Testis (tissue), 5 donors: ENCODE measurements around the gene TRIM22. TPM values are rescaled to one million over a fixed set of nuclear protein-coding genes. Genes with fewer than 3 reads are reported as not detected.

Source experiments
- DNase-seq: peaks from one replicate; pipeline ENCODE4 v3.0.0-alpha.2; 2019
- H3K27ac ChIP-seq, 2 donors: fragments of 200-600 bp; sonication (generic); one replicate each; pipeline ENCODE4 v1.5.1; 2019
- H3K27me3 ChIP-seq: fragments of 200-600 bp; sonication (generic); one replicate; pipeline ENCODE4 v1.5.1; 2019
- H3K36me3 ChIP-seq: fragments of 200-600 bp; sonication (generic); one replicate; pipeline ENCODE4 v1.5.1; 2017; ENCODE audit warnings: low read depth; ENCODE audit errors: missing control alignments
- H3K4me1 ChIP-seq: fragments of 200-600 bp; sonication (generic); one replicate; pipeline ENCODE4 v1.5.1; 2019
- H3K4me3 ChIP-seq, 2 donors: fragments of 200-600 bp; sonication (generic); one replicate each; pipeline ENCODE4 v1.5.1; 2017 to 2019
- H3K9me3 ChIP-seq: fragments of 200-600 bp; sonication (generic); one replicate; pipeline ENCODE4 v1.5.1; 2017
- POLR2A ChIP-seq: fragments of 450-650 bp; IDR thresholded peaks from one replicate; pipeline ENCODE4 v1.6.1; 2017; ENCODE audit warnings: antibody characterized with exemption, mild to moderate bottlenecking, moderate library complexity
- WGBS, 2 donors: methylation state at CpG; one replicate each; pipeline ENCODE4 v1.1.5; 2018; 5-methylcytosine and 5-hydroxymethylcytosine counted together
- intact Hi-C: fragments of 100-400 bp; cut with DNase I; formaldehyde crosslinking; loops from one replicate; pipeline ENCODE4 v1.15.1; 2023; ENCODE audit warnings: low total_unique reads
- long read RNA-seq, 2 donors: transcript quantifications; one replicate each; lab custom pipeline, GENCODE V29; 2026
- polyA plus RNA-seq: library from polyadenylated mRNA; stranded (reverse); fragments of 350-450 nt; fragmentation: Illumina TruSeq; extraction: RNeasy Lipid Tissue Mini Kit (QIAGEN cat#74804); gene quantifications from one replicate; pipeline ENCODE4 v1.2.3, GENCODE V29; 2014; ENCODE audit warnings: low read depth, low replicate concordance; ENCODE audit not compliant: insufficient read depth
- total RNA-seq, 2 donors: library from RNA; depleted of rRNA; stranded (reverse); fragments of >200 nt; gene quantifications; one replicate each; pipeline ENCODE4 v1.2.3, GENCODE V29; 2016
- TF ChIP-seq, protein P1 (sequence below), 3 experiments: fragments of 450-650 bp in 2 of 3; fragments of 200-600 bp in 1 of 3; sonication (generic) in 1 of 3; IDR thresholded peaks; one replicate each; pipeline ENCODE4 v1.5.1; 2016 to 2019; ENCODE audit warnings: antibody characterized with exemption in 3 of 3, mild to moderate bottlenecking in 2 of 3, moderate library complexity in 1 of 3

TRIM22 gene, protein sequence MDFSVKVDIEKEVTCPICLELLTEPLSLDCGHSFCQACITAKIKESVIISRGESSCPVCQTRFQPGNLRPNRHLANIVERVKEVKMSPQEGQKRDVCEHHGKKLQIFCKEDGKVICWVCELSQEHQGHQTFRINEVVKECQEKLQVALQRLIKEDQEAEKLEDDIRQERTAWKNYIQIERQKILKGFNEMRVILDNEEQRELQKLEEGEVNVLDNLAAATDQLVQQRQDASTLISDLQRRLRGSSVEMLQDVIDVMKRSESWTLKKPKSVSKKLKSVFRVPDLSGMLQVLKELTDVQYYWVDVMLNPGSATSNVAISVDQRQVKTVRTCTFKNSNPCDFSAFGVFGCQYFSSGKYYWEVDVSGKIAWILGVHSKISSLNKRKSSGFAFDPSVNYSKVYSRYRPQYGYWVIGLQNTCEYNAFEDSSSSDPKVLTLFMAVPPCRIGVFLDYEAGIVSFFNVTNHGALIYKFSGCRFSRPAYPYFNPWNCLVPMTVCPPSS
- total RNA-seq (10 to 100 TPM; 25.0 to 30.3 TPM), polyA plus RNA-seq (25.0 TPM)
- long read RNA-seq, donor 1, partial matches to known transcripts, result 0 of 2 reads
- long read RNA-seq, donor 1, other reads (novel, unspliced or antisense), result 0 of 2 reads
- long read RNA-seq, donor 2, result 0 reads

DNA sequence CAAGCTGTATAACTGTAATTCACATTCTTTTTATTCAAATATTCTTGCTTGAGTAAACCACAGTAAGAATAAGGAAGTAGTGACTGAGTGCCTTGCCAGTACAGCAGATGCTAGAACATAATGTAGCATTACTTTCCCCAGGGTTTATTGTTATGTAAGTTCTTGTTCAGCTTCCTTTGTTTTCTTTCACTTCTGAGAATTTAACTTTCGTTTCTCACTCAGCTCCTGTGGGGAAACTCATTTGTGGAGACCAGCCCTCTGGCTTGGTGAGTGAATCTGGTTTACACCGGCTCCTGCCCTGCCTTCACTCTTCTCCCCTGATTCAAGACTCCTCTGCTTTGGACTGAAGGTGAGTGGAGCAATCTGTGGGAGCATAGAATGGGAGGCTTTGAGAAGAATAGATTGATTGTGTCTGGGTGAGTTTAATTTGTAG, at the start of gene TRIM22:
Gene TRIM22 (plus strand): TSS at position 240 of the 433 bp plus-strand sequence. CDS start 6,443 bp downstream, outside the sequence.
- no peak for TF ChIP-seq POLR2A
- TF ChIP-seq, protein P1, sequence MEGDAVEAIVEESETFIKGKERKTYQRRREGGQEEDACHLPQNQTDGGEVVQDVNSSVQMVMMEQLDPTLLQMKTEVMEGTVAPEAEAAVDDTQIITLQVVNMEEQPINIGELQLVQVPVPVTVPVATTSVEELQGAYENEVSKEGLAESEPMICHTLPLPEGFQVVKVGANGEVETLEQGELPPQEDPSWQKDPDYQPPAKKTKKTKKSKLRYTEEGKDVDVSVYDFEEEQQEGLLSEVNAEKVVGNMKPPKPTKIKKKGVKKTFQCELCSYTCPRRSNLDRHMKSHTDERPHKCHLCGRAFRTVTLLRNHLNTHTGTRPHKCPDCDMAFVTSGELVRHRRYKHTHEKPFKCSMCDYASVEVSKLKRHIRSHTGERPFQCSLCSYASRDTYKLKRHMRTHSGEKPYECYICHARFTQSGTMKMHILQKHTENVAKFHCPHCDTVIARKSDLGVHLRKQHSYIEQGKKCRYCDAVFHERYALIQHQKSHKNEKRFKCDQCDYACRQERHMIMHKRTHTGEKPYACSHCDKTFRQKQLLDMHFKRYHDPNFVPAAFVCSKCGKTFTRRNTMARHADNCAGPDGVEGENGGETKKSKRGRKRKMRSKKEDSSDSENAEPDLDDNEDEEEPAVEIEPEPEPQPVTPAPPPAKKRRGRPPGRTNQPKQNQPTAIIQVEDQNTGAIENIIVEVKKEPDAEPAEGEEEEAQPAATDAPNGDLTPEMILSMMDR (IDR thresholded peaks at IDR 0.05), result no peak
- peak within 1 kb of the TSS; percentile 38 to 51 for H3K4me3 ChIP-seq
- H3K27me3 ChIP-seq, result no peaks in the 10 kb centered on the region
- no peaks in the 10 kb centered on the region for H3K9me3 ChIP-seq
- intact Hi-C loops, result no loop called here
- DNase-seq, result peak; percentile 59
- 27 to 28% methylated on average over 2 of the region's 2 CpGs for WGBS, 2 donors
- no peaks in the 10 kb centered on the region for H3K4me1 ChIP-seq
- no peaks in the 10 kb centered on the region for H3K36me3 ChIP-seq
- peak within 1 kb of the TSS; percentile 85 to 97 for H3K27ac ChIP-seq

DNA sequence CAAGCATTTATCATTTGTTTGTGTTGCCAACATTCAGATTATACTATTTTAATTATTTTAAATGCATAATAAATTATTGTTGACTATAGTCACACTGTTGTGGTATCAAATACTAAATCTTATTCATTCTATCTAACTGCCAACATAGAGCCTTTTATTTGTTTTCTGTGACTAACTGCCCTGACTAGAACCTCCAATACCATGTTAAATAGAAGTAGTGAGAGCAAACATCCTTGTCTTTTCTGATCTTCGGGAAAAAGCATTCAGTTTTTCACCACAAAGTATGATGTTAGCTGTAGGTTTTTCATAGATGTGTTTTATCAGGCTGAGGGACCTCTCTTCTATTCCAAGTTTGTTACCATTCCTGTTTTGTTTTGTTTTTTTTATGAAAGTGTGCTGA, 49.6 kb upstream of the TRIM22 start:
- Histone ChIP-seq H3K36me3 (no peaks in the 10 kb centered on the region), H3K27me3 (no peaks in the 10 kb centered on the region), H3K9me3 (no peaks in the 10 kb centered on the region), H3K27ac (no peak overlapping the region), H3K4me1 (no peaks in the 10 kb centered on the region), H3K4me3 (no peak overlapping the region)
- 97 to 100% methylated on average over 1 of the region's 1 CpG for WGBS, 2 donors
- TF ChIP-seq, protein P1 (IDR thresholded peaks at IDR 0.05), result no peak
- no peak for TF ChIP-seq POLR2A
- no peak for DNase-seq
- intact Hi-C loops, result no loop called here

DNA sequence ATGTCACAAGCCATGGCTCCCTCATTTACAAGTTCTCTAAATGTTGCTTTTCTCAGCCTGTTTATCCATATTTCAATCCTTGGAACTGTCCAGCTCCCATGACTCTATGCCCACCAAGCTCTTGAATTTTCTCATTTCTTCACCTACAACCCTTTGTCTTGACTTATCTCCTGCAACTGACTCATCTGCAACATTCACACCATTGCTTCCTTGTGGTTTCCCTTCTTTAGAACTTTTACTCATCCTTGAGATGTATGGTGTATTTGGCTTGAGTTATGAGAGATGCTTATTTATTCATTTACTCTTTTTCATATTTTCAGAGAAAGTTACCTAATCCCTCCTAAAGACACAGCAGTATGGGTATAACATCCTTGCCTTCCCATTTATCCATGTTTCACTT, 46.0 kb upstream of the TRIM22 start:
- Histone ChIP-seq H3K27ac (no peak overlapping the region), H3K4me3 (no peak overlapping the region), H3K4me1 (no peaks in the 10 kb centered on the region), H3K36me3 (no peaks in the 10 kb centered on the region), H3K9me3 (no peaks in the 10 kb centered on the region), H3K27me3 (no peaks in the 10 kb centered on the region)
- TF ChIP-seq POLR2A, result no peak
- TF ChIP-seq, protein P1 (IDR thresholded peaks at IDR 0.05), result no peak
- intact Hi-C loops, result no loop called here
- DNase-seq, result no peak

DNA sequence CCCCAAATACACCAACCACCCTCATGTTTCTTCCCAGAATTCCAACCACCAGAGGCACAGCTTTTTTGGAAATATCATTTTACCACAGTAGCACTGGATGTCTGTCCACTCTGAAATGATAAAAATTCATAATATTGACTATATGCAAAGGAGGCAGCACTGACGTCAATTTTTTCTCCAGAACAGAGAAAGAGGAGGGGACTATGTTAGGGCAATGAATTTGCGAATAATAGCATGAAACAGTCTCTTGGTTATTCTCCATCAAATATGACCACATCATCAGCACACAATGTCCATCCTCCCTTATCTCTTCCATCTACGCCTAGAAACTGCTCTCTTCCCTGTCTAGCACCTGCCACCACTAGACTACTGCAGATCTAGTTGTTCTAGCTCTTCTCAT, 43.5 kb upstream of the TRIM22 start:
- intact Hi-C loops, result no loop called here
- WGBS, 2 donors, result 83 to 90% methylated on average over 3 of the region's 3 CpGs
- TF ChIP-seq, protein P1 (IDR thresholded peaks at IDR 0.05), result no peak
- no peak for TF ChIP-seq POLR2A
- no peak overlapping the region for H3K27ac ChIP-seq
- no peak overlapping the region for H3K4me3 ChIP-seq
- H3K27me3 ChIP-seq, result no peaks in the 10 kb centered on the region
- H3K36me3 ChIP-seq, result no peaks in the 10 kb centered on the region
- H3K9me3 ChIP-seq, result no peaks in the 10 kb centered on the region
- no peaks in the 10 kb centered on the region for H3K4me1 ChIP-seq
- no peak for DNase-seq
